Measurements from ENCODE around the gene CEACAM16.

CEACAM16 gene, protein sequence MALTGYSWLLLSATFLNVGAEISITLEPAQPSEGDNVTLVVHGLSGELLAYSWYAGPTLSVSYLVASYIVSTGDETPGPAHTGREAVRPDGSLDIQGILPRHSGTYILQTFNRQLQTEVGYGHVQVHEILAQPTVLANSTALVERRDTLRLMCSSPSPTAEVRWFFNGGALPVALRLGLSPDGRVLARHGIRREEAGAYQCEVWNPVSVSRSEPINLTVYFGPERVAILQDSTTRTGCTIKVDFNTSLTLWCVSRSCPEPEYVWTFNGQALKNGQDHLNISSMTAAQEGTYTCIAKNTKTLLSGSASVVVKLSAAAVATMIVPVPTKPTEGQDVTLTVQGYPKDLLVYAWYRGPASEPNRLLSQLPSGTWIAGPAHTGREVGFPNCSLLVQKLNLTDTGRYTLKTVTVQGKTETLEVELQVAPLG

DNA sequence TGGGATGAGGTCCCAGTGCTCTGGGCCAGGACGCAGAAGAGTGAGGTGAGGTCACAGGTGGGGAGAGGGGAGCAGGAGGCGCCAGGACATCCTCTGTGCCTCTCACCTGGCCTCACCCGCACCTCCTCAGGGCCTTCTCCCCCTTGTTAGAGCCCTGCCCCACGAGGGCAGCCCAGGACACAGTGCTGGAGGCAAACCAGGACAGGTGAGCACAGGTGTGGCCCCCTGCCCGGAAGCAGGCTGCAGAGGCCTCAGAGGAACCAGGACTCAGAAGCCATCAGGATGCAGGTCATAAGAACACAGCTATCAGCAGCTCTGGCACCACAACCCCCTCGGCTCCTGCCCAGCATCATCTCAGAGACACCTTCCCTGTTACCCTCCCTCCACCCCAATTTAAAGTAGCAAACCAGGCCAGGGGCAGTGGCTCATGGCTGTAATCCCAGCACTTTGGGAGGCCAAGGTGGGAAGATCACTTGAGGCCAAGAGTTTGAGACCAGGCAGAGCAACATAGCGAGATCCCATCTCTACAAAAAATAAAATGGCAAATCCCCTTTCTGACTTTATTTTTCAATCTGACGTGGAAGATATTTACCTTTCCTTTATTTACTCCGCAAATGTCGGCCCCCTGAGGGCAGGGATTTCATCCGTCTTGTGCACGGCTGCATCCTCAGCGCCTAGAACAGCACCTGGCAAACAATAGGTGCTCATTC, at the start of gene CEACAM16:
TSS of gene CEACAM16 (plus strand) at position 660 of the 710 bp plus-strand sequence. CDS start 2,306 bp downstream, outside the sequence.
- TF ChIP-seq, protein P1, sequence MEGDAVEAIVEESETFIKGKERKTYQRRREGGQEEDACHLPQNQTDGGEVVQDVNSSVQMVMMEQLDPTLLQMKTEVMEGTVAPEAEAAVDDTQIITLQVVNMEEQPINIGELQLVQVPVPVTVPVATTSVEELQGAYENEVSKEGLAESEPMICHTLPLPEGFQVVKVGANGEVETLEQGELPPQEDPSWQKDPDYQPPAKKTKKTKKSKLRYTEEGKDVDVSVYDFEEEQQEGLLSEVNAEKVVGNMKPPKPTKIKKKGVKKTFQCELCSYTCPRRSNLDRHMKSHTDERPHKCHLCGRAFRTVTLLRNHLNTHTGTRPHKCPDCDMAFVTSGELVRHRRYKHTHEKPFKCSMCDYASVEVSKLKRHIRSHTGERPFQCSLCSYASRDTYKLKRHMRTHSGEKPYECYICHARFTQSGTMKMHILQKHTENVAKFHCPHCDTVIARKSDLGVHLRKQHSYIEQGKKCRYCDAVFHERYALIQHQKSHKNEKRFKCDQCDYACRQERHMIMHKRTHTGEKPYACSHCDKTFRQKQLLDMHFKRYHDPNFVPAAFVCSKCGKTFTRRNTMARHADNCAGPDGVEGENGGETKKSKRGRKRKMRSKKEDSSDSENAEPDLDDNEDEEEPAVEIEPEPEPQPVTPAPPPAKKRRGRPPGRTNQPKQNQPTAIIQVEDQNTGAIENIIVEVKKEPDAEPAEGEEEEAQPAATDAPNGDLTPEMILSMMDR (IDR thresholded peaks at IDR 0.05), result no peak

DNA sequence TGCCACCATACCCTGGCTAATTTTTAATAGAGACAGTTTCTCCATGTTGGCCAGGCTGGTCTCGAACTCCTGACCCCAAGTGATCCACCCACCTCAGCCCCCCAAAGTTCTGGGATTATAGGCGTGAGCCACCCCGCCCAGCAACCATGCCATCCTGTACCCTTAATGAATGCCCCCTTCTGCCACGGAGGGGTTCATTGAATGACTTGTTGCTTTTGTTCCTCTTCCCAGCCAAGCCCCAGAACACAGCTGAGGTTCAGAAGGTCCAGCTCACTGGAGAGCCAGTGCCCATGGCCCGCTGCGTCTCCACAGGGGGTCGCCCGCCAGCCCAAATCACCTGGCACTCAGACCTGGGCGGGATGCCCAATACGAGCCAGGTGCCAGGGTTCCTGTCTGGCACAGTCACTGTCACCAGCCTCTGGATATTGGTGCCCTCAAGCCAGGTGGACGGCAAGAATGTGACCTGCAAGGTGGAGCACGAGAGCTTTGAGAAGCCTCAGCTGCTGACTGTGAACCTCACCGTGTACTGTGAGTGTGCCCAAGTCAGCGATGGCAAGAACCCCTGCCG, 49.3 kb upstream of the CEACAM16 start:
- TF ChIP-seq, protein P1 (IDR thresholded peaks at IDR 0.05), result no peak

DNA sequence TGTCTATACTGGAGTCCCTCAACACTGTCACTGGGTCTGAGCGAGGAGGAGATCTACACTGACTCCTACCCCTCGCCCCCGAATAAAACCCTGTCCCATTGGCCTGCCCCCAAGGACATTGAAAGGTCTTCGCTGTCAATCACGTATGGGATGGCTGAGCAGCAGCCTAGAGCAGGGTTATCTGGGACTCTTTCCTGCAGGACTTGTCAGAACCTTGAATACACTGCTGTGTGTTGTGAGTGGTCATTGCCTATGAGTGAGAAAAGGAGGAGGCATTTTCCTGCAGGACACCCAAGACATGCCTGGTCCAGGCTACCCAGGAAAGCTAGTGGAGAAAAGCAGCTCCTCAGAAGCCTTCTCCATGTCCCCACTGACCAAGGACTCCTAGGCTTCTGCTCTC, 45.6 kb upstream of the CEACAM16 start:
- TF ChIP-seq, protein P1 (IDR thresholded peaks at IDR 0.05), result no peak

DNA sequence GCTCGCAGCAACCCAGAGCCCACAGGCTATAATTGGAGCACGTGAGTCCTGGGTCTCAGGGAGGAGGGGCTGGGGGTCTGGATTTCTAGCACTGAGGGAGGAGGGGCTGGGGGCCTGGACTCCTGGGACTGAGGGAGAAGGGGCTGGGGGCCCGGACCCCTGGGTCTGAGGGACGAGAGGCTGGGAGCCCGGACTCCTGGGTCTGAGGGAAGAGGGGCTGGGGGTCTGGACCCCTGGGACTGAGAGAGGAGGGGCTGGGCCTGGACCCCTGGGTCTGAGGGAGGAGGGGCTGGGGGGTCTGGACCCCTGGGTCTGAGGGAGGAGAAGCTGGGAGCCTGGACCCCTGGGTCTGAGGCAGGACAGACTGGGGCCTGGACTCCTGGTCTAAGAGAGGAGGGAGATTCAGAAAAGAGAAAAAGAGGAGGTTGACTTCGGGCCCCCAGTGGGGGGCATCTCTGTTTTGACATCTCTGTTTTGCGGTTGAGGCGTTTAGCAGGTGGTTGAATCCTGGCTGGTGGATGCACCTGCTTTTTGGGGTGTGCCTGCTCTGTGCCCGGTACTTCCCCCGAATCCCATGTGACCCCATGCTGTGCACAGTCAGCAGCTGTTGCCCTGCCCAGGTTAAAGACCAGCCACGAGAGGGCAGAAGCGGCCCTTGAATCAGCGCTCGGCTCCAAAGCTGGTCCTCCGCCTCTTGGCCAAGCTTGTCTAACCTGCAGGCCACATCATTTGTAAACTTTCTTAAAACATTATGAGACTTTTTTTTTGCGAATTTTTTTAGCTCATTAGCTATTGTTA, 44.8 kb upstream of the CEACAM16 start:
- TF ChIP-seq, protein P1 (IDR thresholded peaks at IDR 0.05), result peak; percentile 44

DNA sequence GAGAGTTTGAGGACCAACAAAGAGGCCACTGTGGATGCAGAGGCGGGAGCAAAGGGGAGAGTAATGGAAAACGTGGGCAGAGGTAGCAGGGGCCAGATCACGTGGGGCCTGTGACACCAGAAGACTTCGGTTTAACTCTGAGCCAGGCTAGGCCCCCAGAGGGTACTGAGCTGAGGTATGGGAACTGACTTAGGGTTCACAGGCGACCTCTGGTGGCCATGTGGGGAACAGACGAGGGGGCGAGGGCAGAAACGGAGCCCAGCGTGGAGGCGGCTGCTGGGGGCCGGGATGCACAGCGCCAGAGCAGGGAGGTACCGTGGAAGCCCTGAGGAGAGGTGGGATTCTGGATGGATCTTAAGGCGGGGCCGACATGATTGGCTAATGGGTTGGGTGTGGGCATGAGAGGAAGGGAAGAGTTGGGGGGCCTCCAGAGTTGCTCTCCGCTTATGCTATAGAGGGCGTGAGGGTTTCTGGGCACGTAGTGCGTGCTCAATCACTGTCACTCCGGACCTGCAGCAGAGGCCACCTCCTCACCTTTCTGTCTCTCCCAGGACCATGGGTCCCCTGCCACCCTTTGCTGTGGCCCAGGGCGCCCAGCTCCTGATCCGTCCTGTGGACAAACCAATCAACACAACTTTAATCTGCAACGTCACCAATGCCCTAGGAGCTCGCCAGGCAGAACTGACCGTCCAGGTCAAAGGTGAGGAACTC, 41.6 kb upstream of the CEACAM16 start:
- TF ChIP-seq, protein P1 (IDR thresholded peaks at IDR 0.05), result peak; percentile 64

DNA sequence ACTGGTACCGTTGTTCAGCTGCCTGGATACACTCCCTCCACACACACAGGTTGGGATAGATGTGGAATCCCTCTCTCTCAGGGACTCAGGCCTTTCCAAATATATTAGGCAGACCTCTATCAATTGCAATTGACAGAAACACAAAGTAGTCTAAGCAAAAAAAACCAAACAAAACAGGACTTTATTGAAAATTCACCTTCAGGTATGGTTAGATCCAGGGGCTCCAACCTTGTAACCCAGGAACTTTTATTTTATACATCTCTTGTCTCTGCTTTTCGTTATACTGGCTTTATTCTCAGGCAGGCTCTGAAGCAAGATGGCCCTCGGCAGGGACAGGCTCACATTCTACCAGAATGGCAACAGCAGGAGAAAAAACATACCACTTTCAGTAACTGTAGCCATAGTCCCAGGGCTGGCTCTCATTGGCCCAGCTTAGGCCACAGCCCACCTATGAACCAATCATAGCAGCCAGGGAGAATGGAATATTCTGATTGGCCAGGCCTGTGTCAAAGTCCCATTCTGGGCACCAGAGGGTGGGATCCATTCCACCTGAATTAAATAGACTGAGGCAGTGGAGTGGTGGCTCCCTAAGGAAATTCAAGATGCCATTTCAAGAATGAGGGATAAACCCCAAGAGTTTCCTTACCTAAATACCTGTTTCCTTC, 40.8 kb upstream of the CEACAM16 start:
- TF ChIP-seq, protein P1 (IDR thresholded peaks at IDR 0.05), result no peak

All from LNCAP (cell line).